ENCODE measurements around the gene FAM13A.

GRCh38 chr4:89099034-89099433 is 42.0 kb upstream of the FAM13A start:
- TF ChIP-seq CTCF (IDR thresholded peaks at IDR 0.05) (no peak), POLR2A (IDR thresholded peaks at IDR 0.05) (no peak)
